HUES64 (cell line): ENCODE measurements around the gene CFAP68.
A peak's percentile ranks its signal among the peaks of the same experiment; 100 is the strongest.

Experiments
- H3K27ac ChIP-seq: 2 replicates; pipeline ENCODE4 v1.7.0; 2013; ENCODE audit warnings: low read depth, low read length, inconsistent platforms
- H3K27me3 ChIP-seq: 2 replicates; pipeline ENCODE4 v1.6.1; 2013; ENCODE audit warnings: mild to moderate bottlenecking, low read length; ENCODE audit not compliant: insufficient read depth
- H3K36me3 ChIP-seq: 2 replicates; pipeline ENCODE4 v1.6.1; 2013; ENCODE audit warnings: mild to moderate bottlenecking, low read length; ENCODE audit not compliant: insufficient read depth
- H3K4me1 ChIP-seq: 2 replicates; pipeline ENCODE4 v1.6.1; 2013; ENCODE audit warnings: mild to moderate bottlenecking, low read length, moderate library complexity; ENCODE audit not compliant: insufficient read depth
- H3K4me3 ChIP-seq: 2 replicates; pipeline ENCODE4 v1.5.1; 2013; ENCODE audit warnings: mild to moderate bottlenecking, low read length, moderate library complexity
- H3K9ac ChIP-seq: 2 replicates; pipeline ENCODE4 v1.6.1; 2013; ENCODE audit warnings: mild to moderate bottlenecking, low read depth, low read length
- H3K9me3 ChIP-seq: 2 replicates; pipeline ENCODE4 v1.6.1; 2013; ENCODE audit warnings: low read depth, low read length; ENCODE audit not compliant: insufficient read depth
- WGBS: fragments of 150-250, 120-280 bp; methylation state at CpG from one replicate; pipeline ENCODE4 v1.1.7; 2013; ENCODE audit warnings: missing lambda C conversion rate; 5-methylcytosine and 5-hydroxymethylcytosine counted together

The CFAP68 gene

GRCh38 chr11:111843661-111844060 is 35.7 kb upstream of the CFAP68 start:
- H3K4me1 ChIP-seq = peaks cover 34% of the 10 kb centered on the region
- no peak overlapping the region for H3K27ac ChIP-seq
- H3K27me3 ChIP-seq = no peaks in the 10 kb centered on the region
- H3K9me3 ChIP-seq = no peaks in the 10 kb centered on the region
- peaks cover 15% of the 10 kb centered on the region; the same call in 1 of the 2 replicates for H3K36me3 ChIP-seq
- H3K9ac ChIP-seq = no peak overlapping the region
- H3K4me3 ChIP-seq = no peak overlapping the region
- WGBS = 92% methylated on average over 5 of the region's 5 CpGs

- Histone ChIP-seq H3K4me3 (no peak overlapping the region), H3K9me3 (no peaks in the 10 kb centered on the region), H3K4me1 (peaks cover 25% of the 10 kb centered on the region), H3K27ac (no peak overlapping the region; the same call in 1 of the 2 replicates), H3K36me3 (peaks cover 23% of the 10 kb centered on the region; the same call in 1 of the 2 replicates), H3K27me3 (no peaks in the 10 kb centered on the region), H3K9ac (no peak overlapping the region)
- 96% methylated on average over 7 of the region's 7 CpGs for WGBS
These were observed 33.9 kb upstream of the CFAP68 start for GRCh38 chr11:111845276-111846028.

- Histone ChIP-seq H3K9me3 (no peaks in the 10 kb centered on the region), H3K27ac (no peak overlapping the region; the same call in 1 of the 2 replicates), H3K4me3 (no peak overlapping the region), H3K4me1 (peaks cover 19% of the 10 kb centered on the region; the same call in 1 of the 2 replicates), H3K9ac (no peak overlapping the region), H3K27me3 (no peaks in the 10 kb centered on the region), H3K36me3 (peaks cover 27% of the 10 kb centered on the region)
- 90% methylated on average over 1 of the region's 2 CpGs for WGBS
These were observed 33.3 kb upstream of the CFAP68 start for GRCh38 chr11:111846063-111846462.

- H3K9ac ChIP-seq = no peak overlapping the region
- no peaks in the 10 kb centered on the region for H3K9me3 ChIP-seq
- no peaks in the 10 kb centered on the region for H3K27me3 ChIP-seq
- H3K27ac ChIP-seq = no peak overlapping the region
- peaks cover 16% of the 10 kb centered on the region; the same call in 1 of the 2 replicates for H3K4me1 ChIP-seq
- 26% methylated on average over 1 of the region's 1 CpG for WGBS
- H3K4me3 ChIP-seq = no peak overlapping the region
- peaks cover 27% of the 10 kb centered on the region for H3K36me3 ChIP-seq
These were observed 32.7 kb upstream of the CFAP68 start for GRCh38 chr11:111846636-111847035.

GRCh38 chr11:111849631-111850030 is 29.7 kb upstream of the CFAP68 start:
- H3K9ac ChIP-seq = no peak overlapping the region
- no peak overlapping the region for H3K27ac ChIP-seq
- H3K9me3 ChIP-seq = no peaks in the 10 kb centered on the region
- WGBS = 98% methylated on average over 3 of the region's 3 CpGs
- no peak overlapping the region for H3K4me3 ChIP-seq
- H3K4me1 ChIP-seq = peaks cover 16% of the 10 kb centered on the region; the same call in 1 of the 2 replicates
- no peaks in the 10 kb centered on the region for H3K27me3 ChIP-seq
- H3K36me3 ChIP-seq = peaks cover 30% of the 10 kb centered on the region

GRCh38 chr11:111851067-111851466 is 28.3 kb upstream of the CFAP68 start:
- H3K36me3 ChIP-seq = peaks cover 37% of the 10 kb centered on the region
- no peaks in the 10 kb centered on the region for H3K27me3 ChIP-seq
- 94% methylated on average over 7 of the region's 8 CpGs for WGBS
- no peak overlapping the region for H3K9ac ChIP-seq
- H3K27ac ChIP-seq = no peak overlapping the region
- no peak overlapping the region for H3K4me3 ChIP-seq
- H3K9me3 ChIP-seq = no peaks in the 10 kb centered on the region
- peaks cover 13% of the 10 kb centered on the region; the same call in 1 of the 2 replicates for H3K4me1 ChIP-seq

GRCh38 chr11:111851636-111852035 is 27.7 kb upstream of the CFAP68 start:
- Histone ChIP-seq H3K9me3 (no peaks in the 10 kb centered on the region), H3K36me3 (peaks cover 37% of the 10 kb centered on the region), H3K4me1 (peaks cover 8% of the 10 kb centered on the region; the same call in 1 of the 2 replicates), H3K9ac (no peak overlapping the region), H3K27ac (no peak overlapping the region), H3K27me3 (no peaks in the 10 kb centered on the region), H3K4me3 (no peak overlapping the region)

GRCh38 chr11:111852103-111852502 is 27.2 kb upstream of the CFAP68 start:
- H3K9me3 ChIP-seq = no peaks in the 10 kb centered on the region
- H3K36me3 ChIP-seq = peaks cover 38% of the 10 kb centered on the region
- no peak overlapping the region for H3K4me3 ChIP-seq
- H3K27me3 ChIP-seq = no peaks in the 10 kb centered on the region
- WGBS = 100% methylated on average over 2 of the region's 2 CpGs
- H3K4me1 ChIP-seq = peaks cover 5% of the 10 kb centered on the region; the same call in 1 of the 2 replicates
- H3K9ac ChIP-seq = no peak overlapping the region
- no peak overlapping the region for H3K27ac ChIP-seq

- Histone ChIP-seq H3K9ac (no peak overlapping the region), H3K36me3 (peaks cover 47% of the 10 kb centered on the region), H3K4me3 (no peak overlapping the region), H3K27me3 (no peaks in the 10 kb centered on the region), H3K27ac (no peak overlapping the region), H3K4me1 (no peaks in the 10 kb centered on the region), H3K9me3 (no peaks in the 10 kb centered on the region)
These were observed 23.8 kb upstream of the CFAP68 start for GRCh38 chr11:111855506-111855905.

- no peaks in the 10 kb centered on the region for H3K4me1 ChIP-seq
- WGBS = 91% methylated on average over 2 of the region's 3 CpGs
These were observed 19.1 kb upstream of the CFAP68 start for GRCh38 chr11:111860257-111860656.

GRCh38 chr11:111870113-111870512 is 9.2 kb upstream of the CFAP68 start:
- peaks cover 5% of the 10 kb centered on the region; the same call in 1 of the 2 replicates for H3K4me1 ChIP-seq
- peak overlapping the region; percentile 77; the same call in 1 of the 2 replicates for H3K4me3 ChIP-seq
- no peaks in the 10 kb centered on the region for H3K9me3 ChIP-seq
- no peak overlapping the region for H3K27ac ChIP-seq
- peaks cover 23% of the 10 kb centered on the region for H3K36me3 ChIP-seq
- no peaks in the 10 kb centered on the region for H3K27me3 ChIP-seq
- WGBS = 85% methylated on average over 1 of the region's 1 CpG
- H3K9ac ChIP-seq = no peak overlapping the region

More at GRCh38 chr11:111860257-111860656, 19.1 kb upstream of the CFAP68 start:
- Histone ChIP-seq H3K27me3 (no peaks in the 10 kb centered on the region), H3K27ac (no peak overlapping the region), H3K9me3 (no peaks in the 10 kb centered on the region), H3K4me3 (no peak overlapping the region), H3K9ac (no peak overlapping the region), H3K36me3 (peaks cover 36% of the 10 kb centered on the region)
